HG03565 (cell line): ENCODE results near the gene GAD2.

Experiments used
- ATAC-seq: cut with Tn5 transposase; IDR thresholded peaks from one replicate; pipeline ENCODE4 v1.9.1; 2021; ENCODE audit warnings: mild to moderate bottlenecking, moderate library complexity; ENCODE audit not compliant: unreplicated experiment

The GAD2 gene

GRCh38 chr10:26216585-26217395, at the start of gene GAD2:
TSS of gene GAD2 (plus strand) at chr10:26216774. CDS start at chr10:26216810, 36 bp downstream.
- no peak for ATAC-seq

- ATAC-seq: no peak
Observed at GRCh38 chr10:26169466-26169865, 47.1 kb upstream of the GAD2 start.

- no peak for ATAC-seq
Observed at GRCh38 chr10:26172131-26172530, 44.4 kb upstream of the GAD2 start.

- no peak for ATAC-seq
Observed at GRCh38 chr10:26173837-26174236, 42.7 kb upstream of the GAD2 start.

- ATAC-seq: no peak
Observed at GRCh38 chr10:26177341-26177740, 39.2 kb upstream of the GAD2 start.

- ATAC-seq: no peak
Observed at GRCh38 chr10:26194275-26194674, 22.3 kb upstream of the GAD2 start.

- no peak for ATAC-seq
Observed at GRCh38 chr10:26197248-26197647, 19.3 kb upstream of the GAD2 start.

GRCh38 chr10:26198119-26198518, 18.5 kb upstream of the GAD2 start:
- no peak for ATAC-seq

- no peak for ATAC-seq
Observed at GRCh38 chr10:26199841-26200240, 16.7 kb upstream of the GAD2 start.

- no peak for ATAC-seq
Observed at GRCh38 chr10:26205223-26205622, 11.4 kb upstream of the GAD2 start.

- ATAC-seq: no peak
Observed at GRCh38 chr10:26211781-26212444, 4.7 kb upstream of the GAD2 start.

- no peak for ATAC-seq
Observed at GRCh38 chr10:26212511-26212910, 4.1 kb upstream of the GAD2 start.

- no peak for ATAC-seq
Observed at GRCh38 chr10:26213157-26213800, 3.3 kb upstream of the GAD2 start.

GRCh38 chr10:26214004-26214403, 2.6 kb upstream of the GAD2 start:
- ATAC-seq: no peak

GRCh38 chr10:26214551-26215395, 1.8 kb upstream of the GAD2 start:
- ATAC-seq: no peak

GRCh38 chr10:26215396-26215934, 1.1 kb upstream of the GAD2 start:
- ATAC-seq: no peak

GRCh38 chr10:26215935-26216584, 514 bp upstream of the GAD2 start:
- ATAC-seq: no peak

GRCh38 chr10:26217396-26218086, 967 bp downstream of the GAD2 start:
- ATAC-seq: no peak

- no peak for ATAC-seq
Observed at GRCh38 chr10:26219676-26220075, 3.1 kb downstream of the GAD2 start.

GRCh38 chr10:26220901-26221300, 4.3 kb downstream of the GAD2 start:
- ATAC-seq: no peak
